ENCODE data around the gene MAP3K14.

MAP3K14 gene

DNA sequence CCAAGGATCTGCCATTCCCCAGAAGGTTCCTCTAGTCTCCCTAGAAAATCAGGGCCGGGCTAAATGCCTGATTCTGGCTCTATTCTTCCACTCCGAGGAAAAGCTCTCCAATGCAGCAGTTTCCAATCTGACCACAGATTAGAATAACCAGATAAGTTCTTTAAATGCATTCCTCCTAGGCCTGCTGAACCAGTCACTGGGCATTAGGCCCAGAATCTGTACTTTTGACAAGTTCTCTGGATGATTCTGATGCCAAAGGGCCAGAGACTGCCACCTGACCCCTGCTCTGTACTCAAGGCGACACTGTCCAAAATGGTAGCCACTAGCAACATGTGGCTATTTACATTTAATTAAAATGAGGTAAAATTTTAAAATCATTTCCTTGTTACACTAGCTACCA lies 22.3 kb downstream of the MAP3K14 start:
- no peak overlapping the region for H3K4me3 ChIP-seq (ENCODE audit: low read length)
- TF ChIP-seq, protein P1, sequence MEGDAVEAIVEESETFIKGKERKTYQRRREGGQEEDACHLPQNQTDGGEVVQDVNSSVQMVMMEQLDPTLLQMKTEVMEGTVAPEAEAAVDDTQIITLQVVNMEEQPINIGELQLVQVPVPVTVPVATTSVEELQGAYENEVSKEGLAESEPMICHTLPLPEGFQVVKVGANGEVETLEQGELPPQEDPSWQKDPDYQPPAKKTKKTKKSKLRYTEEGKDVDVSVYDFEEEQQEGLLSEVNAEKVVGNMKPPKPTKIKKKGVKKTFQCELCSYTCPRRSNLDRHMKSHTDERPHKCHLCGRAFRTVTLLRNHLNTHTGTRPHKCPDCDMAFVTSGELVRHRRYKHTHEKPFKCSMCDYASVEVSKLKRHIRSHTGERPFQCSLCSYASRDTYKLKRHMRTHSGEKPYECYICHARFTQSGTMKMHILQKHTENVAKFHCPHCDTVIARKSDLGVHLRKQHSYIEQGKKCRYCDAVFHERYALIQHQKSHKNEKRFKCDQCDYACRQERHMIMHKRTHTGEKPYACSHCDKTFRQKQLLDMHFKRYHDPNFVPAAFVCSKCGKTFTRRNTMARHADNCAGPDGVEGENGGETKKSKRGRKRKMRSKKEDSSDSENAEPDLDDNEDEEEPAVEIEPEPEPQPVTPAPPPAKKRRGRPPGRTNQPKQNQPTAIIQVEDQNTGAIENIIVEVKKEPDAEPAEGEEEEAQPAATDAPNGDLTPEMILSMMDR (conservative IDR thresholded peaks at IDR 0.05; ENCODE audit: low read depth, low read length) = no peak
- DNase-seq (ENCODE audit: low read depth) = peak; percentile 91

DNA sequence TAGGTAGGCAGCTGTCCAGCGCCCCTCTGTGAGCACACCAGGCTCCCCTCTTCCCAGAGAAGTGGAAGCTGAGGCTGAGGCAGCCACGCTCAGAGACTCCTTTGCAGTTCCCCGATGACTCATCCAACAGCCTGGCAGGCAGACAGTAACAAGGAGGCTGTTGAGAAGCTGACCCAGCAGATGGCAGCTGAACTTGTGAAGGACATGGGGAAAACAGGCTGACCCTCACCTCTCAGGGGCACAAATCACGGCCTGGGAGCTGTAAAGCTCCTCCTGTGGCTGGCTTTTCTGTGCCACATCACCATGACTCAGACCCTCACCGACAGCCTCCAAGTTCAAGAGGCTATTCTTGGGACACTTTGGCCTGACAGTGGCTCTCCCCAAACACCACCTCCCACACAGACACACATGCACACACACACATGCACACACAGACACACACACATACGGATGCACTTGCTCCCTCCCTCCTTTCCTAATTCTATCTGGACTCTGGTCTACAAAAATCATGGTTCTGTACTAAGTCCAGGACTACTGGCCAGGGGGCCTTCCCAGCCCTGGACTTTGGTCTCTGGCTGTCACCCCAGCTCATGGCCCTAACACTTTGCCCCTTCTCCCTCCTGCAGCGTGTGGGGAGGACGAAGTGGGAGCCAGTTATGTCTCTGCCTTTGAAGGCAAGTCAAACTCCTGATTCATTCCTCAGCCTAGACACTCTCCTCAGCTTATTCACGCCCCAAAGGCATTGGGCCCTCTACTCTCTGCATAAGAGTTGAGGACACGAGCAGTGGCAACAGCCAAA lies 23.2 kb downstream of the MAP3K14 start:
- TF ChIP-seq, protein P1 (conservative IDR thresholded peaks at IDR 0.05; ENCODE audit: low read depth, low read length) = peak; percentile 7
- peak; percentile 79 for DNase-seq (ENCODE audit: low read depth)
- no peak overlapping the region for H3K4me3 ChIP-seq (ENCODE audit: low read length)

DNA sequence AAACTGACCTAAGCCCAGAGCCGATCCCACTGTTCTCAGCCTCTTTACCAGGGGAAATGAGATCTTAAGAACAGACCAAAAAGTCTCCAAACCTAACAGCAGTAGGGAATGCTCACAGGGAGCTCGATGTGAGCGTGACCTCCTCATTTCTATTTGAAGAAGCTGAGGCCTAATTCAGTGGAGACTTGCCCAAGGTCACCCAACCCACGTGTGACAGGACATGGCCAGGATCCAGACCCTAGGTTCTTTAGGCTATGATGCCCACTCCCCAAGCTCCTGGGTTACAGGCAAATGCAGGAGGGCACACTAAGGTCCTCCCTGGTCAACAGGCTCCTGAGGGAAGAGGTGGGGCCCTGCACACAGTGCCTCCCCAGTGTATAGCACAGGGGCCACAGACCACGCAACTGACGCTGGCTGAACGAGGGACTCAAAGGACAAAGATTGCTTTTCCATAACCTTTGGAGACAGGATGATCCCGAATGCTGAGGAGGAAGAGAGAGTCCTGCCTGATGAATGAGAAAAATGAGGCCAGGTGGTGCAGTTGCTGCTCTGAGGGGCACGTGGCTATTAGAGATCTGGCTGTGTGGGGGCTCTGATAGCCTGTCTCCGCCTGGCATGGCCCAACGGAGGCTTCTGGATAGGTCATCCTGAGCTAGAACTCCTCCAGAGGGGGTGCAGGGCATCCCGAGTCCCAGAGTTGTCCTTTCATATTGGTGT lies 24.0 kb downstream of the MAP3K14 start:
- no peak overlapping the region for H3K4me3 ChIP-seq (ENCODE audit: low read length)
- no peak for DNase-seq (ENCODE audit: low read depth)
- TF ChIP-seq, protein P1 (conservative IDR thresholded peaks at IDR 0.05; ENCODE audit: low read depth, low read length) = no peak

DNA sequence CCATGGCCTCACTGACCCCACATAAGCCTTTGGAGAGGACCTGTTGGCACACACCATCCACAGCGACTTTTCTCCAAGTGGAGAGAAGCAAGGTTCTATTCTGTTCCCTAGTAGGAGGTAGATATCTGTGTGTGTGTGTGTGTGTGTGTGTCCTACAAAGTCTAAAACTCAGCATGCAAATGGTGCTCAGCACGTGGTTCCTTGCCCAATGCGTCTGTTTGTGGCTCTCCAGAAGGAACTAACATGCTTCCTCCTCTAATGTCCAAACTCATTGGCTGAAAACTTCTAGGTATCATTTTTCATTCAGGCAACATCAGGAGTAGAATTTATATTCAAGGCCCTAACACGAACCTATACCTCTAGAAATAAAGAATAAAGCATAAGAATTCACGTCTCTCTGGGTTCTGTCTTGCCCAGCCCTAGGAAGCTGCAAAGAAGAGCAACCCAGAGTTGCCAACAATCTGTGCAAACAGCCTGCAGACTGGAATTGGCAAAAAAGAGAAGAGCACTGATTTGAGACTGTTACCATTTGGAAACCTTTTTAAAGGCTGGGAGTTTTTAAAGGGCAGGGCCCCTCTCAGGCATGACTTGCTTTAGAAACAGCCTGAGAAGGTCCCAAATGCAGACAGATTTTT lies 25.5 kb downstream of the MAP3K14 start:
- no peak overlapping the region for H3K4me3 ChIP-seq (ENCODE audit: low read length)
- TF ChIP-seq, protein P1 (conservative IDR thresholded peaks at IDR 0.05; ENCODE audit: low read depth, low read length) = no peak
- DNase-seq (ENCODE audit: low read depth) = no peak

DNA sequence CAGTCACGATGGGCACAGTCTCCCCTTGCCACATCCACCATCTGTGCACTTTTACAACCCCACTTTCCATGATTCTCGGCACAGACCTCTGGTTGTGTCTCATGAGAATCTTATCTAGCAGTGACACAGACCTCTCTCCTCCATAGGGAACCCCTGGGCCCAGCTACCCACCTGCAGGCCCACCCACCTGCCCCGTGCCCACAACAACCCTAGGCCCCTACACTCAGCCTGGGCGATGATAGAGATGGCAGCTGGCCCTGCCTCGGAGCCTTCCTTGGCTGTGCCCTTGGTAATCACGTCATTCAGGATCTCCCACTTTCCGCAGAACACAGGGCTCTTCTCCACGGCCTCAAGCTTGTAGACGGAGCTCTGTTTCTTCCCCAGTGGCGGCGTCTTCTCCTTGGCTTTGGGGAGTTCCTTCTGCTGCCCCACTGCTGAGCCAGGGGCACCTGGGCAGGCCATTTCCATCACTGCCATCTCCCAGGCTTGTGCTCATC lies 26.5 kb downstream of the MAP3K14 start:
- TF ChIP-seq, protein P1 (conservative IDR thresholded peaks at IDR 0.05; ENCODE audit: low read depth, low read length) = no peak
- H3K4me3 ChIP-seq (ENCODE audit: low read length) = no peak overlapping the region
- no peak for DNase-seq (ENCODE audit: low read depth)

DNA sequence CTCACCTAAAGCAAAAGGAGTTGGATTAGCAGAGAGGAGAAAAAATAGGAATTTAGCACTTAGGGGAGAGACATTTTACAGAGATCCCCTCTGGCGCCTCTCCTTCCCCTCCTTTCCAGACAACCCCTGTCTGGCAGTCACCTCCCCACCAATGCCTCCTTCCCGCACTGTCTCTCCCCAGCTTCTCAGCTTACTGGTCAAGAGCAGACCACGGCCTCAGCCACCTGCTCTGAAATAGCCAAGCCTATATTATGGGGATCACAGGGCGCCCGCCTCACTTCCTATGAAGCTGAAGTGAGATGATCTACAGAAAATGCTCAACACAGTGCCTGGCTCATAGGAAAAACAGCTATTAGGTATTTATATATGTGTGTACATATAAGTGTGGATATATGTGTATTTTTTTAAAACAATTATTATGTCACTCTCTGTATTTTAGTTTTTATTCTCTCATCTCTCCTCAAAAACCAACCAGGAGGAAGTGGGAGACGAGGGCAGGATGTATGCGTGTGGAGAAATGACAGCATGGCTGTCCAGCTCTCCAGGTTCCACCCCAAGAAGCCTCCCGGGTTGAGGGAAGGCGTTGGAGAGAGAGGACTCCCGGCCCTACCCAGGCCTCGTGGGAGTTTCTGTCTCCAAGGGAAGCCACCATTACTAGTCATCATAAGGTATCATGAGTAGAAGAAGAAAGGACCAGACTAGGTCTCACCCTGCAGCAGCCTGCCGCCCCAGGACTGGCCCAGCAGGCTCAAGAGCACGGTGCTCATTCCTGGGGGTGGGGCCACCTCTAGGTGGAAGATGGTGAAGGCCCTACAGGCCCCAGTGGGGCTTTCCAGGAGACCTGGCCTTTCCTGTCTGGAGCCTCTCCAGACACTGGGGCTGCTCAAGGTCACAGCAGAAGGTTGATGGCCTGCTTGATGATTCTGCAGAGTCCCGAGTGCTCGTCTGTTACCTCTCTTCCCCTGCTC lies 27.2 kb downstream of the MAP3K14 start:
- H3K4me3 ChIP-seq (ENCODE audit: low read length) = no peak overlapping the region
- DNase-seq (ENCODE audit: low read depth) = no peak
- TF ChIP-seq, protein P1 (conservative IDR thresholded peaks at IDR 0.05; ENCODE audit: low read depth, low read length) = no peak

Measured in retinal pigment epithelial cell (primary cell).